Muscle of back (tissue), 11 donors: Measurements from ENCODE around the gene KIAA1217. TPM values are rescaled to one million over a fixed set of nuclear protein-coding genes. Genes with fewer than 3 reads are reported as not detected.

Experiments used
- DNase-seq, 3 donors: peaks; one replicate each; pipeline versions ENCODE4 v3.0.0 to v3.0.0-alpha.2; 2013
- polyA plus RNA-seq, 10 donors: library from polyadenylated mRNA; unstranded; fragments of 120-200 nt; gene quantifications; one replicate each; pipeline ENCODE4 v1.2.1, GENCODE V29; 2013; ENCODE audit not compliant: insufficient read length in 10 of 10

The KIAA1217 gene
- polyA plus RNA-seq, 10 donors, result 23.7 to 44.9 (median 31.2) TPM

DNA sequence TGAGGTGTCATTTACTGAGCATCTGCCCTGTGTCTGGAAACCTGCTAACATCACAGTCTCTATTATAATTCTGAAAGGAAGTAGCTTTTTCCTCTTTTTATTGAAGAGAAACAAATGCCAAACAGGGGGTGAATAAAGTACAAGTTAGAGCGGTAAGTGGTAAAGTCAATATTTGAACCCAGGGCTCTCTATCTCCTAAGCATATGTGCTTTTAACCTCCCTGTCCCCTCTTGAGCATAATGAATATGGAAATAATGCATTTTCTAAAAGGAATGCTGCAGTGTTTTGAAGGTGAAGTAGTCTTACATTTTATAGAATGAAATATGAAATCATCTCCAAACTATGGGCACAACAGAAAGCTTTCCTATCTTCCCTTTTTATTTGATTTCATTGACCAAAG, 196.7 kb downstream of the KIAA1217 start:
- no peak for DNase-seq

DNA sequence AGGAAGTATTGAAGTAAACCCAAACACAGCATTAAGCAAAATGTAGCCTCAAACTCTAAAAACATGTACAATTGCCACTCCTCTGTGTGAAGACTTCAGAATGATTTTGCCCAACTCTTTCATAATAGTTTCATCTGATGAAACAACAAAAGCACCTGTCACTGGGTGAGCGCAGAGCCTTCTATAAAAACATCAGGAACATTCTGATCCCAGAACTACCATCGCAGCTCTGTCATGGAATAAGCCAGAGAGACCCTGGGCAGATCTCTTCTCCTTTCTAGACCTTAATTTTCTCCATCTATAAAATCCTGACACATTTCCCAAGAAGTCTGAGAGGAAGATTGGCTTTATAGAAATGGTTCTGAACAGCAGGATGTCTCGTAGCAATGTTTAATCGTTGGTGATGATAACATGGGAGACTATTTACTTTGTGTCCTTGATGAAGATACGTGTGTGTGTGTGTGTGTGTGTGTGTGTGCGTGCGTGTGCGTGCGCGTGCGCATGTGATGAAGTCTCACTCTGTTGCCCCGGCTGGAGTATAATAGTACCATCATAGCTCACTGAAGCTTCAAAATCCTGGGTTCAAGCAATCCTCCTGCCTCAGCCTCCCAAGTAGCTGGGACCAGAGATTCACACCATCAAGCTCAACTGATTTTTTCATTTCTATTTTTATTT, 198.0 kb downstream of the KIAA1217 start:
- DNase-seq, result no peak

DNA sequence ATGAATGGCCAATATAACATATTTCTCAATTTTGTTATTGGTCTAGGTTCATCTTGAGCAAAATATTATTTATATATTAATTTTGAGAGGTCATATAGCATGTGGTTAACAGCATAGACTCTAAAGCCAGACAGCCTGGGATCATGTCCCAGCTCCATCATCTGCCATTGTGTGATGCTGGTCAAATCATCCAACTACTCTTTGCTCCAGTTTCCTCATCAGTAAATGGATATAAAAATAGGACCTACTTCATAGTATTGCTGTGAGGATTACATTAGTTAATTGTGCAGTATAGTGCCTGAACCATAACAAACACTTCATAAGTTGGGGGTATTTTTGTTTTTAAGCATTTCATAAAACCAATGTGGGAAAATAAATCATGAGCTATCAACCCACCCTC, 199.0 kb downstream of the KIAA1217 start:
- no peak for DNase-seq

DNA sequence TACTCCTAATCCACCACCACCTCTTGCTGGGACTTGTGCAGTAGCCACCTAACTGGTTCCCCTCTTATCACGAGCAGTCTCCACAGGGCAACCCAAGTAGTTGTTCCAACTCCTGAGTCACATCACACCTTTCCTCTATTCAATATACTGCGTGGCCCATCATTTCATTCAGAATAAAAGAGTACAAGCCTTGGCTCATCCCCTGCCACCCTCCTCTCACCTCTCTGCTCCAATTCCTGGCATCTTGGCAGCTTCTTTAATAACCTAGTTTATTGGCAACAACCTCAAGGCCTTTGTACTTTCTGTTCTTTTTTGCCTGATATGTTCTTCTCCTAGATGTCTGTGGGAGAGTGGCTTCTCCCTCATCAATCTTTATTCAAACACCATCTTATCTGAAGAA, 199.4 kb downstream of the KIAA1217 start:
- DNase-seq, result no peak

DNA sequence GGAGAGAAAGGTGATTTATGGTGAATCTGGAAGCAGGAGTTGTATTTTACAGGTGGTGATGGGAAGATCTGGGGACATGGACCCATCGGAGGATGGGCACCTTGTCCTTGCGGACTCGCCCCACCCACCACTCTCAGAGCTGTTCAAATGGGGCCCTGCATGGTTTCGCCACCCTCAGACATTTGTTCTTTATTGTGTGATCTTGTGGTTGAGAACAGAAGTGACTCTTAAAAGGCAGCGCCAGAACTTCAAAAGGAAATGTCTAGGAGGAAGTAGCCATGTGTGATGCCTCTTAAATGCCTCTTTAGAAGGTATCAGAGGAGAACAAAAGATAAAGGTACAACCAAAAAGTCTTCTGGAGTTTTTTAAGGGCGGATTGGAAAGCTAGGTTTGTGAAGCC, 205.7 kb downstream of the KIAA1217 start:
- no peak for DNase-seq

DNA sequence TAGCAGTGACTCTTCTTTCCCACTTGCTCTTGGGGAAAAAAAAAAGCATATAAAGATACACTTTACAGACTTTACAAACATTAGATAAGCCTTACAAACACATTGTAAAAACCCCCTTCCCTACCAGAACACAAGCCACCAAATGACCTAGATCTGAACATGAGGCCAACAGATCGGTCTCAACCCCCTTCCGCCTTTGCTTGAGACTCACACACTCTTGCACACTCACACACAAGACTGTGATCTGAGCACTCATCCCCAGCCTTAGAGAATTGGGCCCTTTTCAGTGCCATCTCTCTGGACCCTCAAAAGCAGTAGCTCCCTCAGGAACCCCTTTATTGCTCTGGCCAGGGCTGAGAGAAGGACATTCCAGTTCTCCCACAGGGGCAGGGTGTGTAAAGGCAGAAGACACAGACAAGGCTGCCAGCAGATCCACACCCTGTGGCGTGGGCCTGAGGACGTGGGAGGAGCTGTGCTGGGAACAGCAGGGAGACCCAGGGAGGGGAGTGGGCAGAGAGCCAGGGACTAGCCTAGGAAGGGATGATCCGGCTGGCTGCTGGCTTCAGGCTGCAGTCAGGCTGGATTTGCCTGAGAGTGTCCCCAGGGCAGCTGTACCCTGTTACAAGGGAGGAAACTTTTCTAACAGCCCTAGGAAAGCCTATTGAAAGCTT, 206.7 kb downstream of the KIAA1217 start:
- DNase-seq, result peak; percentile 60 to 92 (median 89)

DNA sequence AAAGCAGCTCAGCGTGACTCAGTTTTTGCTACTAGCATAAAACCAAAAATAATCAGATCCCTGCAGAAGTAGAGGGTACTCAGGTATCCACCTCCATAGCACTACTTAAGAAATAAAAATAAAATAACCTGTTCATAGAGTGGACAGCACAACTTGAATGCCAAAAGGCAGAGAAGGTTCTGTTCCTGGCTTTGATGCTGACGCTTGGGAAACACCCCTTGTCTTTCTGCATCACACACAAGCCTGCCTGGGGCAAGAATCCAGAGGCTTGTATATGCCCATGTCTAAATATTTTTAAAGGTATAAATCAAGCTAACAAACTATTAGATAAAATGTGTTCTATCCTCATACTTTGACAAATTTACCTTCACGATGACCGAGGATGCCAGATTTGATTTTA, 207.3 kb downstream of the KIAA1217 start:
- peak in 1 of 3 donors; percentile 12 for DNase-seq

DNA sequence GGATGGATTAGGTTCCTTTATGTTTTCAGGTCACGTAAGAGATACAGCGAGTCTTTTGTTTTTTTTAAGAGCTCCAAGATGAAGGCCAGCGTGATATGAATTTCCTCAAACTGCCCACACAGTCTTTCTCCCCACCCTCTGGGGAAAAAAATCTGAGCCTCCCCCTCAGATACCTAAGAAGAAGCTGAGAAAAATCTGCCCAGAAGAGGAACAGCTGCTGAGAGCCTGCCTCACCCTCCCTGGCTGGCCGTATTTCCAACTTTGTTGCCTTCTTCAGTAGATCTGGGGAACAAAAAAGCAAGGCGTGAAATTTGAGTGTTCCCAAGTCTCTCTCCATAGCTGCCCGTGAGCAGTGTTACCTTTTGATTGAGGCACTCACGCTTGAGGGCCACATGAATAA, 208.1 kb downstream of the KIAA1217 start:
- DNase-seq, result no peak

DNA sequence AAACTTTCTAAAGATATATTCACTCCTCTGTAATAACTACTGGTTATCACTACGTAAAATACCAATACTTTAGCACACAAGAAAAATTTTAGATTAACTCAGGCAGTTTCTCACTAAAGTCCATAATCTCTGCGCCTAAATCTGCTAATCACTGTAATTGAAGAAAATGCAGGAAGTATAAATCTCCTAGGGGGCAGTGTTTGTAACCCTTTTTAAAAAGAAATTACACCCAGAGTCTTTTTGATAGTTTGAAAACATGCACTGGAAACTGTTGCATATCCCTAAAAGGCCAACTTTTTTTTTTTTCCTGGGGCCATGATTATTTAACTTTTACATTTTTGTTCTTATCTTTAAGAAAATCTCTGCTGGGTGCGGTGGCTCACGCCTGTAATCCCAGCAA, 209.6 kb downstream of the KIAA1217 start:
- DNase-seq, result no peak

DNA sequence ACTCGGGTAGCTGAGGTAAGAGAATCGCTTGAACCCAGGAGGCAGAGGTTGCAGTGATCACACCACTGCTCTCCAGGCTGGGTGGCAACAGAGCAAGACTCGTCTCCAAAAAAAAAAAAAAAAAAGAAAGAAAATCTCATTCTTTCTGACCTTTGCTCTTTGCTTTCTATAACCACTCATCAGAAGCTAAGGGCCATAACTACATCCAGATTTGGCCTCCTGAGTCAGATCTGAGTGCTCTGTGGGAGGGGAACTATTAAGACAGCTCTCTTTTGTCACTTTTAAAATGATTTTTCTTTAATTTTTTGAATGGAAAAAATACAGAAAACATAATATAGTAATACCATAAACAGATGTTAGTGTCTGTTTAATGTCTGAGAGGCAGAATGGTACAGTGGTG, 210.1 kb downstream of the KIAA1217 start:
- DNase-seq, result no peak

DNA sequence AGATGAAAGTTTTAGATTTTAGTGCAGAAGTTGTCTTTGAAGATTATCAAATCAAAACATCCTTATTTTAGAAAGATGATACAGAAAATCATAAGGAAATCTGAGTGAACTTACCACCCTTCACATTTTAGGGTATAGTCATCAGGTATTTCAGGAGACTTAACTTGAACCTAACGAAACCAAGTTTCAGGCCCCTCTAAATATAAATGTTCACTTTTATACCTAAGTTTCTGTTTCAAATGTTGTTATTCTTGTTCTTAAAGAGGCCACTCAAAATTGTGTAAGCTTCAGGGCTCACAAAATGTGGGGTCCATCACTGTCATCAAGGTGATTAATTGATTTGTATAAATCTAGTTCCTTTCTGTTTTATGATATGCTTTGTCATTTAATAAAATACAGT, 216.2 kb downstream of the KIAA1217 start:
- no peak for DNase-seq

DNA sequence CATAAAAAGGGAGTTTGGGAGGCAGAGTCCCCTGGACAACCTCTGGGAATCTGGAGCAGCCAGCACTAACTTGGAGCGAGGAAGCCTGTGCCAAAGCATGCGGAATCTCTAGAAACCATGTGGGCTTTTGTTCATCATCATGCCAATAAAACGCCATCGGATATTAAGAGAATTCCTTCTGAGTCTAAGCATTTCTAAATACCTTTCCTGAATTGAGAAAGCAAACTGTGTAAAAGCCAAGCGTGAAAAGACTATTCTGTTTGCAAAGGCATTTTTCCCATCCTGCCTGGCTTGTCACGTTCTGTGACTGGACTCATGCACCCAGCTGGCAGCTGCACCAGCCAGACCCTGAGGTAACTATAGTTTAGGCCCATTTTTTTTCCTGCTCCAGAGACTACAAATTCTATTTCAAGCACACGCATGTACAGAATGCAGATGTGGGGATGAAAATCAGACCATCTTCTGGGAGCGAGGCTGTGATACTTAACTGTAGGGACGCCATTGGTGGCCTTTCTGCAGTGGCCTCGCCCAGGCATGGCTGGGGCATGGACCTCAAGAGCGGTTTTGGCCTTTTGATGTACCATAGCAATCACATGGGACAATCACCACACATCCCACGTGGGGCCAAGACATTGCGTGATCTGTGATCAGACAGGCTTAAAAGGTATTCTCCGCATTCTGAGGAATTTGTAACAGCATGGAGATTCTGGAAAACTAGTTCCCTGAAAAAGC, 218.9 kb downstream of the KIAA1217 start:
- DNase-seq, result no peak

DNA sequence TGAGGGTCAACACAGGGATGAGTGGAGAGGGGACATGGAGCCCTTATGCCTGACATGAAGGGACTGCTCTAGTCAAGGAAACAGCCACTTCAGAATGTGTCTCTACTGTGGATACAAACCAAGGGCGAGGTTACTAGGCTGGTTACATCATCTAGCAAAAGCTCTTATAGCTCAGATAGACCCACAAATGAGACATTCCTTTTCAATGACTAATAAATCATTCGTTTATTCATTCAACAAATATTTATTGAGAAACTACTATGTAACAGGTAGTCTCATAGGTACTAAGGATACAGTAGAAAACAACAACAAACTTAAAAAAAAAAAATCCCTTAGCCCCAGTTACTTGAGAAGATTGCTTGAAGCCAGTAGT, 219.5 kb downstream of the KIAA1217 start:
- peak in 1 of 3 donors; percentile 48 for DNase-seq

DNA sequence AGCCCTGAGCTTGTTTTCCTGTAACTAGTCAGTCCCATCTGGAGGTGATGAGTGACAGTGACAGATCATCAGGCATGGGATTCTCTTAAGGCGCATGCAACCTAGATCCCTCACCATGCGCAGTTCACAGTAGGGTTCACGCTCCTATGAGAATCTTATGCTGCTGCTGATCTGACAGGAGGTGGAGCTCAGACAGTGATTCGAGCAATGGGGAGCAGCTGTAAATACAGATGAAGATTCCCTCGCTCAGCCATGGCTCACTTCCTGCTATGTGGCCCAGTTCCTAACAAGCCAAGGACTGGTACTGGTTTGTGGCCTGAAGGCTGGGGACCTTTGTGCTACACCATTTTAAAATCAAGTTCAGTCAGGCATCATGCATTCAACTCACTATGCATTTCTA, 221.7 kb downstream of the KIAA1217 start:
- no peak for DNase-seq

DNA sequence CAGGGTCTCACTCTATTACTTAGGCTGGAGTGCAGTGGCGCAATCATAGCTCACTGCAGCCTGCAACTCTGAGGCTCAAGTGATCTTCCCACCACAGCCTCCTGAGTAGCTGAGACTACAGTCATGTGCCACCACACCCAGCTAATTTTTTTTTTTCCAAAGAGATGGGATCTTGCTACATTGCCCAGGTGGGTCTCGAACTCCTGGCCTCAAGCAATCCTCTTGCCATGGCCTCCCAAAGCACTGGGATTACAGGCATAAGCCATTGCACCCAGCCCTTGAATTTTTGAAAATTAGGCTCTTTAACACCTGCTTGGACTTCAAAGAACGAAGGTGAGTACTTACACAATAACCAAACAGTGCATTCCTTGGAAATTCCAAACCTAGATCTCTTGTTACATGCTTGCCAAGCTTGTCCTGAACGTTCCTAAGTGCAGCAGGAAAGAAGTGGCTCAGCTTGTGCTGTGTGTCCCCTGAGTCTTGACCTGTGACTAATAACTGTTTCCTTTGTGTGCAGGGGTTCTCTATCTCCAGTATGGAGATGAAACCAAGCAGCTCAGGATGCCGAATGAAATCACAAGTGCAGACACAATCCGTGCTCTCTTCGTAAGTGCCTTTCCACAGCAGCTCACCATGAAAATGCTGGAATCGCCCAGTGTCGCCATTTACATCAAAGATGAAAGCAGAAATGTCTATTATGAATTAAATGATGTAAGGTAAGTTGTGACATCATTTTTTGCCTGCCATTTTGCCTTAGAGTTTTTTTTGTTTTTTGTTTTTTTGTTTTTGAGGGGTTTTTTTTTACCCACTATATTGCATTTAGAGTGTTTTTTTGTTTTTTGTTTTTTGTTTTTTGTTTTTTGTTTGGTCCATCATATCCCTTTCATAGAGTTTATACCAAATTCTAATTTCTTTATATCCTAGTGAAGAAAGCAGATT, 223.8 kb downstream of the KIAA1217 start:
- no peak for DNase-seq

DNA sequence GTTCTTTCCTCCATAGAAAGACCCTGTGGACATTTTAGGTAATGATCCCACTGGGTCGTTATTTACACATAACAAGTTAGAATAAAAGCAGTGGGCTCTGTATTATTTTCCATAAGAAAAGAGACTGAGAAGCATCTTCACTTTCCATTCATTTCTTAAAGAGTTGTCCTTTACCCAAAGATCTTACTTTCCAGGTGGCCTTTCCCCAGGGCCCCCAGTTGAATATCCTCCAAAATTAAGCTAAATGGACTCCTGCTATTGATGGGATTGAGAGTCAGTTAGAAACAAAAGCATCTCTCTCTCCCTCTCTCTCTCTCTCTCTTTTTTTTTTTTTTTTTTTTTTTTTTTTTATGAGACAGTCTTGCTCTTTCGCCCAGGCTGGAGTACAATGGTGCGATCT, 224.8 kb downstream of the KIAA1217 start:
- no peak for DNase-seq

DNA sequence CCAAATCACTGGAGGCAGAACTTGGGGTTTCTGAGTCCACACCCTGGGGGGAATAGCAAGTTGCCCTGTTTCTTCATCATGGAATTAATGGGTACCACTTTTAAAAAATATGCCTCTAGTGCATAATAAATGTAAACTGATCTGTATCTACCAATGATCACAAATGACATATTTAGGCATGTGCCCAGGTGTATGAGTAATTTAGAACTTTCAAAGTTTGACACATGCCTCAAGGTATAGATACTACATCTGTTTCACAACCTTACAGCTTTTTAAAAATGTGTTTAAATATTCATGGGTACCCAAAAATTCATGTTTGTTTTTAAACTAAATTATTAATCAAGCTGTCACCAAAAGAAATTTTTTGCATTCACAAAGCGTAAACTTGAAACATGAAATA, 226.0 kb downstream of the KIAA1217 start:
- no peak for DNase-seq

DNA sequence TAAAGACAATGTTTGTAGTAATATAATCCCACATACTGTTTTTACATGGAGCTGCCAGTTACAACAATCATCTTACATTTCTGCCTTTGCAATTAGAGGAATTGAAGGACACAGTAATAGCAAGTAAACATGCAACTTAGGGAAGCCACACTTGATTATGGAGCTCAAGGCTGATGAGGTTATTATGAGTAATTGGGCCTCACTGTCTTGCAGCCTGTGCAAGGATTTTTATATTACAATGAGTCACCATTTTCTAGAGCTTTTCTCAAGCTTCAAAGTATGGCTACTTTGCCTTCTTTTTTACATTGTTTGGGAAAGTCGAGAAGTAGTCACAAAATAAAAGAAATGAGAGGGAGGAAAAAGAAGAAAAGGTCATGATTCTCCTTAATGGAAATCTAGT, 226.4 kb downstream of the KIAA1217 start:
- DNase-seq, result peak in 1 of 3 donors; percentile 34

DNA sequence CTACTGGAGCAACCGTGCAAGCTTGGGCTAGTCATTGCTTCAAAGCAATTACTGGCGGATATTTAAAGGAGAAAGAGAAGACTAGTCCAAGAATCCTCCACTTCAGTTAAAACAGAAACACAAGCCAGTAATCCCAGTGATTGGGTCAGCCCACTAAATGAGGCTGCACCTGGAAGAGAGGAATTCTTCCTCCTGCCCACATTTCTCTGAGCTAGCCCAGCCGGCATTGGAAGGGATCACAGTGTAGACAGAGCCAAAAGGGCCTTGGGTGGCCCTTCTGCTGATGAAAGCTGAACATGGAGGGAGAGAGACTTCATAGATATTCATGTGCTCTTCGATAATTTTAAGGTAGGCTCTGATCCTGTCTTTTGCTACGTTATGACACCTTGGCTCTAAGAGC, 228.4 kb downstream of the KIAA1217 start:
- DNase-seq, result no peak

DNA sequence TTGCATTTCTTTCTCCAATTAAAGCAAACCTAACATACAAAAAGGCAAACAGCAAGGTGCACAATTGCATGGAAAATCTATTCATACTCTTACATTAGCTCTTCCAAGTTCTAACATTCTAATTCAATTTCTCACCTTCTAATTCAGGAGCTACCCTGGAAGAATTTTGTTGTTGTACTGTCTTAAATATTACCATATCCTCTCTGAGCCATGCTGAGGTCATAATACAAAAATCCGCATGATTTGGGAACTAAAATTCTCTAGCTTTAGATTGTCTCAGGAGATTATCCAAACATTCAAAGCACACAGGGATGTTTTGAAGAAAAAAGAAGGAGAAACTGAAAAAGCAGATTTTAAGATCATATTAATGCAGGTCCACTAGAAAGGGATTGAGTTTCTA, 229.9 kb downstream of the KIAA1217 start:
- DNase-seq, result peak in 1 of 3 donors; percentile 33

DNA sequence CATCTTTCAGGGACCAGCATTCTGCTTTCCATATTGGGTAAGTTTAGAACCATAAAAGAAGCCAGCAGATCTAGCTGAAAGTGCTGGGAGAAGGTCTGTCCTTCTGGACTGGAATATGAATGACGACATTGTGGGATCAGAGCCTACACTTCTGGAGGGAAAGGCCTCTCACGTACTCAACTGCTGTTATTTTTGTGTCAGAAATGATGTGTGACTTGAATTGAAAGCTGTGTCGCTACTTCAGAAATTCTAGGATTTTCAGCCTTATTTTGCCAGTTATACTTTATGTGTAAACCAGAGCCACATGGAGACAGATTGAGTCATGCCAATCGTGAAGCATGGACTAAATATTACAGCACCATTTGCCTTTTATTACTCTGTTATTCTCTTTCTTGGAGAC, 231.0 kb downstream of the KIAA1217 start:
- peak in 1 of 3 donors; percentile 37 for DNase-seq
